Activated effector memory CD4-positive, alpha-beta T cell treated with anti-CD3 and anti-CD28 coated beads, Interleukin-2, amount 50 U/mL, for 16 hours (primary cell): Measurements from ENCODE around the gene FBP2.

ENCODE experiments used
- DNase-seq: peaks from one replicate; pipeline ENCODE4 v3.0.0-alpha.2; 2020

FBP2 gene

DNA sequence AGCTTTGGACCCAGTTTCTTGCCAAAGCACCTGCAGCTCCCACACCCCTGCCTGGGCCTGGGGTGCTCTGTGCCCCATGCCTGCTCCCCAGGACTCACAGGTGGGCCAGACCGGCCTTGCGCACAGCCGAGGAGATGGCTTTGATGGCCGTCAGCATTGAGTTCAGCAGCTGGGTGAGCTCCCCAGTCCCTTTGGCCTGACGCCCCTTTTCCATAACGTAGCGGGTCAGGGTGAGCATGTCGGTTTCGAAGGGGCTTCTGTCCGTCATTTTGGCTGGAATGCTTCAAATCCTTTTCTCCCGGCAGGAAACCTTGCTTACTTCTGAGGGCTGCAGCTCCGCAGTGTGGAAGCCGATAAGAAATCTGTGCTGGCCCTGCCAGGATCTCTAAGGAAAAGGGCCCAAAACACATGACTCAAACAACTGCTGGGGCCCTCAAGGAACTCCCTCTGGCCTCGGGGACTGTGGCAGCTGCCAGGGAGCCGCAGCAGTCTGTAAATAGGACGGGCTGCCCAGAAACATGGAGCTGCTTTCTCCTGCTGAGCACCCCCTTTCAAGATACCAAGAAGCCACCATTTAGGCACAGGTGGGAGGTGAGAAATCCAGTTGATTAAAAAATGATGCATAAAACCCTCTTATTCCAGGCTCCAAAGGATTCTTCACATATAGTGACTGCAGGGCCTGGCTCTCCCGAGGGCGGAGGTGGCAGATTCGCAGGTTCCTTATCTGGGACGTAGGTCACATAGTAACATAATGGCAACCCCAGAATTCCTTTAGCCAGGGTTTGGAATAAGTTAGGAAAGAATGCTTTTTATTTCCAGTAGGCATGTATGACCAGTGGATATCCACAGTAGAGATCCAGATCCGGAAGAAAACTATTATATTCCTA, at the start of gene FBP2:
TSS of gene FBP2 (minus strand) at position 366 of the 887 bp plus-strand sequence. CDS start at position 268, 98 bp downstream.
- DNase-seq = no peak

DNA sequence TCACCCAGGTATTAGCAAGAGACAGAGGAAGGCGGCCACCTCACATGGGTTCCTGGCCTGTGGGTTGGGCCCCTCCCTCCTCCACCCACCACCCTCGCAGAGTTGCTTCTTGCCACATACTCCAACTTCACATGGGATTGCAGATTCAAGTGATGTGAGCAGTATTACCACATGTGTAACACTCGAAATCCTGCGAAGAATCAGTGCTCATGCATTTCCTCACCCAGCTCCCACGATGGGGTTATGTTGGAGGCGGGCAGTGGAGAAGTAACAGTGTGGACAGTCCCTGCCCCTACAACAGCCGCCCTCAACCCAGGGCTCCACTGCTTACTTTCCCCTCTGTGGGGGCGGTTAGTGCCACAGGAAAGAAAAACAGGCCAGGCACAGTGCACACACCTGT, 49.6 kb upstream of the FBP2 start:
- no peak for DNase-seq

GRCh38 chr9:94642501-94642900, 48.9 kb upstream of the FBP2 start:
- no peak for DNase-seq

DNA sequence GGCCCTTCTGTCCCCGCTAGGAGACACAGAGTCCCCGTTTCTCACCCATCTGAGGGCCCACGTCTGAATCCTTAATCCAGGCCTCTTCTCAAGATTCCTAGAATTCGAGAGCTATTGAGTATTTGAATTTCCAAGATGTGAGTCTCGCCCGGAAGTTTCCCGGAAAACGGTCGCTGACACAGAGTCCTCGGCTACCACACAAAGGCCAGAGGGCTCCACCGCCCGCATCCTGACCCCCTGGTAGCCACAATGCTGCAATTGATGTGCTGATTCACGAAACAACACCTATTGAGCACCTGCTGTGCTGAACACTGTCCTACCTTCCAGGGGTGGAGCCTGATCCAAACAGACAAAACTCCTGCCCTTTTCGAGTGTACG, 46.4 kb upstream of the FBP2 start:
- DNase-seq = no peak

DNA sequence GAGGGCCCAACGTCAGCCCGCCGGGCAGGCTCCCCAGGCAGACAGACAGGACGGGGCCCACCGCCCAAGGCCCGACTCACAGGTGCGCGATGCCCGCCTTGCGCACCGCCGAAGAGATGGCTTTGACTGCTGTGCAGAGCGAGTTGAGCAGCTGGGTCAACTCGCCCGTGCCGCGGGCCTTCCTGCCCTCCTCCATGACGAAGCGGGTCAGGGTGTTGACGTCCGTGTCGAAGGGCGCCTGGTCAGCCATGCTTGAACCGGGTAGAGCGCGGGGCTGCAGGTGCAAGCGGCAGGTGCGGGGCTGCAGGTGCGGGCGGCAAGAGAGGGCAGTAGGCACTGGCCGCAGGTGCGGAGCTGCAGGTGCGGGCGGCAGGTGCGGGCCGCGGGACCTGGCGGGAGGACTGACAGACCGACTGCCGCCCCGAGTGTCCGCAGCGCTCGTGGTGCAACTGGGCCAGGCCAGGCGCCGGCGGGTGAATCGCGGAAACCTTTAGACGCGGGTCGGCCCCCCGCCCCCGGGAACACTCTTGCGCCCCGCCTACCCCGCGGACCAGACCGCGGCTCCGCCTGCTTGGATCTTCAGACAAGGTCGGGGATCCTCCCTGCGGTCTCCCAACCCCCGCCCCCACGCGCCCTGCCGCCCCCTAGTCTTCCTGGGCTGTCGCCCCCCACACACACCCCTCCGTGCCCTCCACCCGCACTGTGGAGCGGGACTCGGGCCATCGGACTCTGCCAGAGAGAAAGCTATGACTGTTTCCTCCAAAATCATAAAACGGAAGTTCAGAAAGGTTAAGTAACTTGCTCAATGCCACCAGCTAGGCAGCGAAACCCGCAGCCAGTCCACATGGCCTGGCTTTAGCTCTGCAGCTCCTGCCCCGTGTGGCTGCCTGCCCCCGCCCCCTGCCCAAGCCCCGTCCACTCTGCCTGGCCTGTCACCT, 45.7 kb upstream of the FBP2 start, which contains the start of gene FBP1:
TSS of gene FBP1 (minus strand) at position 458 of the 938 bp plus-strand sequence. CDS start at position 250, 208 bp downstream.
- DNase-seq = peak; percentile 77

DNA sequence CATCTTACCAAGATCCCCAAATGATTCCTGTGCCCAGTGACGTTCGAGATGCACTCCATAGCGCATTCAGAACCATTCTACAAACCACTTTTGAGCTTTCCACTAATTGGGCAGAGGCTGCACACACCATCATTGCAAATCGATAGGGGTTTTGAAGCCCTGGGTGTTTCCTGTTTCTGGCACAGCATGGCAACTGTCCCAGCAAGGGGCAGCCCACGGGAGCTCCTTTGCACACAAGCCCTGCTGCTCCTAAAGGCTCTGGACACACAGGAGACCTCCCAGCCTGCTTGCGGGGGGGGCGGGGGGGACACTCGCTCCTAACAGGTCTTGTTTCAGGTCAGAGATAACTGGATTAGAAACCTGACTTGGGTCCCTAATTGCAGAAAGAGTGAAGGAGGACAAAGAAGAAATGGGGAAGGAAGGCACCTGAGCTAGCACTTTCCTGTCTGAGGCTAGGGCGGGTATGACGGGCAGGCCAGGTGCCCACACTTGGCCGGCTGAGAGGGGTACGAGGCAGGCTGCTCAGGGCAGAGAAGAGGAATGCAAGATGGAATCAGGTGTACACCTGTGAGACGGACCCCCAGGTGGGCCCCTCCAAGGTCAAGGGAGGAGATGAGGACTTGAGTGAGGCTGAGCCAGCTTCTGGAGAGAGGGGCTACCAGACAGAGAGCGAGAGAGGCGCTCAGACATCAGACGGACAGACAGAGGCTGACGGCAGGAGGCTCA, 44.9 kb upstream of the FBP2 start:
- no peak for DNase-seq

DNA sequence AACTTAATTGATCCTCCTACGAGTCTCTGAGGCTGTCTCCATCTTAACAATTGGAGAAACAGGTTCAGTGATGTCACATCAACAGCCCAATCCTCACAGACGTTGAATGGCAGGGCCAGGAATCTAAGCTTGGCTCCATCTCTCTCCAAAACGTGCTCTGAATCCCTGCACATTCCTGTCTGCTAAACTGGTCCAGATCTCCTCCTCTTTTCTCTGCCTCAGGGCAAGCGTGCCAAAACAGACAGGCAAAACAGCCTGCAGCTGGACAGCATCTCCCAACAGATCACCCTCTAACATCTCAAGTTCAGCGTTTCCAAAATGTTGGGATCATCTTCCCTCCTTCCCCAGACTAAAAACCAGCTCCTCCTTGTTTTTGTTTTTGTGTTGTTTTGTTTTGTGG, 39.1 kb upstream of the FBP2 start:
- no peak for DNase-seq

GRCh38 chr9:94631599-94631998, 38.0 kb upstream of the FBP2 start:
- DNase-seq = no peak

DNA sequence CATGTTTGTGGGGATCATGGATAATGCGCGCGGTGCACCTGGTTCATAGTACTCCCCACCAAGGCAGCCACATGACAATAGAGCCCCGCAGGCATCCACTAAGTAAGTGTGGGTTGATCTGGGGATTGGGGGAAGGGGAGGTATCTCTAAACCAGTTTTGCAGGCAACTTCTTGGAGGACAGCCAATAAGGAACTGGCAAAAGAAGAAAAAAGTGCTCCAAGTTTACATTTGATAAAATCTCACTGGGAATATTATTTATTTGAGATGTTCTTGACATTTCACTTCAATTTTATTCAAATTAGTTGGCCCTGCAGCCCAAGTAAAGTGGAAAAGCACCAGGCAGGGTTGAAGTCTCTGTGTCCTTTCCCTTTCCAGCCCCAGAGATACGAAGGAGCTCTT, 37.2 kb upstream of the FBP2 start:
- no peak for DNase-seq

DNA sequence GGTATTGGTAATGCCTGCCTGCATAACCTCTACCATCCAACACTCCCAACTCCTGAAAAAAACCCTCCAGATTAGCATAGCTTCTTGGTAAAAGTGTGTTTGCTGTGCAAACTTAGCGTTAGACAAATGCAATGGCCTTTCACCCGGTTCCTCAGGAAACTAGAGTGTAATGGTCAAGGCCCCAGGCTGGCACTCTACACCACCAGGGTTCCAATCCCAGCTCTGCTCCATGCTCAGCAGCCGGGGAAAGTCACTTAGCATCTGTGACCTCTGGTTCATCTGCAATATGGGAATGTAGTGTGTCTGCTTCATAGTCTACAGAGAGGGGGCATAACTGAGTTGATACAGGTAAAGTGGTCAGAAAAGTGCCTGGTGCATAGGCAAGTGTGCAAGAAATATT, 36.7 kb upstream of the FBP2 start:
- DNase-seq = no peak

DNA sequence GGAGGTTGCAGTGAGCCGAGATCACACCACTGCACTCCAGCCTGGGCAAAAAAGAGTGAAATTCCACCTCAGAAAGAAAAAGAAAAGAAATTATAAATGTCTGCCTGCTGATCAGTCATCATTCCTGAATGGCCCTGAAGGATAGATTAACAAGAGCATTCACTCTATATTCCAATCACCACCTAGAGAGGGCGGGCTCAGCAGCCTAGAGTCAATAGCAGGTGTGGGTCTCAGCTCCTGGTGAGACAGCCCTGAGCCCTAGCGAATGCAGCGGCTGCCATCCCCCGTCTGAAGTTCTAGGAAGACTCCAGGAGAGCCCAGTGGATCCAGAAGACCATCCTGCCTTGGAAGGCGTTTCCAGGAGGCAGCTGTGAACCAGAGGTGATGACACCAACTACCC, 33.7 kb upstream of the FBP2 start:
- no peak for DNase-seq

GRCh38 chr9:94625835-94626234, 32.2 kb upstream of the FBP2 start:
- no peak for DNase-seq

DNA sequence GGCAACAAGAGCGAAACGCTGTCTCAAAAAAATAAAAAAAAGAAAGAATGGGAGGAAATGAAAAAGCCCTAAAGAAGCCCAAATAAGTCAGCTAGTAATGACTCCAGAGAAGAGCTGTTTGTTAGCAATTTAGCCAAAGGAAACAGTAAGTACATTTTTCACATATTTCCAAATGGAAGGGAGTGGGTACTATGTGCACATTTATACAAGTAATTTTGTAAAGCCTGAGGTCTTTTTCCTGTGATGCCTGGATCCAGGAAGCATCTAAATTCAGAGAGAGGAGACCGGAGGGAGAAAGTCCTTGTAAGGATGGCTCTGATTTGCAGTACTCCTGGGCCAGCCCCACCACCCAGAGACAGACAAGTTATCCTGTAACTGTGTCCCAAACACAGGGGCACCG, 31.0 kb upstream of the FBP2 start:
- DNase-seq = no peak

- DNase-seq = no peak
These were observed 29.6 kb upstream of the FBP2 start for GRCh38 chr9:94623253-94623652.

DNA sequence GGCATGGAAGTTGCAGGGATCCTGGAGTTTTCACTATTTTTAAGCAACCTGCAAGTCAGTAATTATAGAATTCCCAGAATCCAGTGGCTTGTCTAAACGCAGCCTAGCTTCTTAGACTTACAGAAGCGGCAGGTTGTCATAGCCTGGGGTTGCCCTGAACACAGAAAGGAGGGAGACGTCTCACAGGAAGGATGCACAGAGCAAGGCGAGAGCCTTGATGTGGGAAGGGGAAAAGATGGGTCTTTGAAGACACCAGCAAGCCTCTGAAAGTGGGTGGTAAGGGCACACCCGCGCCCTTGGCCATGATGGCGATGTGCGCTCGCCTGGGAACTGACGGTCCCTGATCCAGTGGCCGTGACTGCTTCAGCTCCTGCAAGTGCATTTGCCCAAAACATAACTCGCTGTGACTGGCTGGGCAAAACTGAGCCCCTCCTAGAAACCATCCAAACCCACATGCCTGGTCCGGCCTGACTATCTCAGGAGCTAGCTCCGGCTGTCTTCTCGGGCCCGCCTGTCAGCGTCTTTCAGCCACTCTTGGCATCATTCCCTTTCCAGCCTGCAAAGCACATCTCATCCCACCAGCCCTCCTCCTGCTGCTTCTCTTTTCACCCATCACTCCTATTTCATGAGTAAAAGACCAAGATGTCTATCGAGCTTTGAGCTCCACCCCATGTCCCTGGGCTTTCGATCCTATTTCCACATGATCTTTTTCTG, 28.6 kb upstream of the FBP2 start:
- no peak for DNase-seq

DNA sequence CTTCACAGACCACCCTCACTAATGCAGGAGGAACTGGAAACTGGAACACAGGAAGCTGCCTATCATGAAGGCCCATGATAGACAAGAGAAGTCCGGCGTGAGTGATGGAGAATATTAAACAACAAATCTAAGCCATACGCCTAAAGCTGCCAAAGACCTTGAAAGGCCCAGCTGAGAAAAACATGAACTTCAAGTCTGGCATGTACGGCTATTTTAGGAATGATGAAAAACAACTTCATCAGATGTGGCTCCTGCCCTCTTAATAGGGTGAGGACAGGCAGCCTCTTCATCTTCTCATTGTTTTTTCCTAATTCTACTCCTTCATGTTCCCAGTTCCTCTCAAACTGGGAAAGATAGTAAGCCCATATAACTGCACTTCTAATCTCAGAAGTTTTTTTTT, 25.4 kb upstream of the FBP2 start:
- no peak for DNase-seq

DNA sequence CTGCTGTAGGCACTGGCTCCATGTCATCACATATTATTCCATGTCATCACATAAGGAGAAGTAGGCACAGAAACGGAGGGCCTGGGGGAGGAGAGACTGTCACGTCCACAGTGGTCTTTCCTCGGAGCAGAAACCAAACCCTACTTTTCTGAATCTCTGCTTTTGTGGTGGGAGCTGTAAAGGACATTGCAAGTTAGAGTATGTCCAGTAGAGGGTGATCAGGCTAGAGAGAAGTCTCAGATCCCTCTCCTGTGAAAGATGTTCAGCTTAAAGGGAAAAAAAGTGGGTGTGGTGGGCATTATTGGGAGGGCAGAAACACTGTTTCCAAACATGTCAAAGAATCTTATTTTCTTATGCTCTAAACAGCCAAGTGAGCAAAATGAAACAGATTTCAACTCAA, 19.4 kb upstream of the FBP2 start:
- DNase-seq = no peak

GRCh38 chr9:94612071-94612470, 18.4 kb upstream of the FBP2 start:
- no peak for DNase-seq

DNA sequence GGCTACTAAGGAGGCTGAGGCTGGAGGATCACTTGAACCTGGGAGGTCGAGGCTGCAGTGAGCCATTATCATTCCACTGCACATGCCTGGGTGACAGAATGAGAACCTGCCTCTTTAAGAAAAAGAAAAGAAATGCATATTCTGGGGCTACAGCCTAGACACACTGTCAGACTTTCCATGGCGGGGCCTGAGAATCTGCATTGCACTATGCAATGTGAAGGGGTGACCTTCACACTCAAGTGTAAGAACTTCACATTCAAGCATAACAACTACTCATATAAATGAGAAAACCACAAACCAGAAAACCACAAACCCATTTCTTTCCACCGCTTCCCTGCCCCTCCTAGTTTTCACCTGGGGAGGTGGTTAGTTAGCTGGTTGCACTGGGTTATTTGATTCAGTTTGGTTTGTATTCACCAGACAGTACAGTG, 18.0 kb upstream of the FBP2 start:
- peak; percentile 67 for DNase-seq

GRCh38 chr9:94610181-94610606, 16.6 kb upstream of the FBP2 start:
- no peak for DNase-seq

DNA sequence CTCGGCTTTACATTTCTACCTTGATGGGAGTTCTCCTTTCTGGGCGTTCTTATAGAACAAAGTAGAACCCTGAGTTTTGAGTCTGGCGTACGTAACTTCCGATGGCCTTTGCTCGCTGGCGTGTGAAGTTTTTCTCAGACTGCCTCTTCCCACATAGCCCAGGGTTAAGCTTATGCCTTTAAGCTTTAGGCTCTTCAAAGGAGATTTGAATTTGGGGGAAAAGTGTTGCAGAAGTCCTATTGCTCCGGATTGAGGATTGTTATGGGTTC, 13.7 kb upstream of the FBP2 start:
- DNase-seq = no peak

- DNase-seq = no peak
These were observed 13.2 kb upstream of the FBP2 start for GRCh38 chr9:94606646-94607422.
